ENCODE results near the gene NTSR1. TPM values are rescaled to one million over a fixed set of nuclear protein-coding genes. Genes with fewer than 3 reads are reported as not detected.

The NTSR1 gene
- total and polyA plus RNA-seq, 2 of the 8 experiments (the other 6 are each of a cell fraction or from before 2014, with no cell fraction given), result 0.53 to 0.89 TPM

DNA sequence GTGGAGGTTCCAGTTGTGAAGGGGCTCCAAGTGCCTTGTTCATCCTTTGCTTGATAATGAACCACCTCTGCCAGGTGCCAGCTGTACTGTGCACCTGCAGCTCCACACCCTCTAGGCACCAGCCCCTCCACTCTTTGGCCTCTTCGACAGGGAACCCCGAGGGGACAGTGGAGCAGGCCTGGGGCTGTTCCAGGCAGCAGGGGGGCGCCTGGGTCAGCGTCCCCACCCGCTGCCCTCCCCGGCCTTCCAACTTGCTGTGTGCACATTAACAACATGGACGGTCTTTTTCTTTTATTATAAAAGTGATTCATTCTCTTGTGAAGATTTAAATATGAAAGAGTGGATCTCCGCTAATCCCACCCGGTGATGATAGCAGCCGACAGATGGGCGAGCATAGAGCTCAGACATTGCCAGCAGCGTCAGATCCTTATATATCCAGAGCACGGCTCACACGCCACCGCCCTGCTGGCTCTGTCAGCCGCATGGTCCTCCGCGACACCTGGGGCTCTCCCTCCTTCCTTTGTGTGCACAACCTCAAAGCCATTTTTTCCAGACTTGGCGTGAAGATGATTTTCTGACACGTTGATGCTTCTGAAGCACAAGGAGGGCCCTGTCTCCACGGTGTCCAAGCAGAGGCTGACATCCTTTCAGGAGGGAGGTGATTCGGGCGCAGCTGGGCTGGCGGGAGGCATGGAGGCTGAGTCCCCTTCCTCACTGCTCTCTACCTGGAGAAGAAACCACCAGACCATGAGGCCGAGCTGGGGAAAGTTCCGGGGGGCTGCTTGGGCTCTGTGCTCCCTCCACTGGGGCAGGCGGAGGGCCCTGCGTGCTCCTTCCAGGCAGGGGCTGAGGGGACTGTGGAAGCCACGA, 65.4 kb downstream of the NTSR1 start:
- no peak overlapping the region for H3K27ac ChIP-seq (ENCODE audit: low read depth, low read length)
- TF ChIP-seq HDAC2 (IDR thresholded peaks at IDR 0.05; ENCODE audit: borderline replicate concordance in 1 of 2, low read depth in 2 of 2, low read length in 2 of 2), result no peak
- TF ChIP-seq KDM1A (IDR thresholded peaks at IDR 0.05; ENCODE audit: borderline replicate concordance, low read length), result no peak
- TF ChIP-seq KDM4A (IDR thresholded peaks at IDR 0.05; ENCODE audit: low read depth, low read length, severe bottlenecking), result no peak
- no peak for TF ChIP-seq EP300 (IDR thresholded peaks at IDR 0.05; ENCODE audit: borderline replicate concordance in 1 of 2, low read depth in 2 of 2, low read length in 2 of 2)
- TF ChIP-seq ZNF274 (IDR thresholded peaks at IDR 0.05; ENCODE audit: borderline replicate concordance, extremely low read depth, low read length), result no peak
- TF ChIP-seq RNF2 (IDR thresholded peaks at IDR 0.05; ENCODE audit: borderline replicate concordance, low read depth, low read length, missing control alignments, poor library complexity, severe bottlenecking), result no peak
- no peak overlapping the region for H3K9ac ChIP-seq (replicated peaks in 1 of 4; ENCODE audit: extremely low read depth in 1 of 4, low read depth in 3 of 4, low read length in 3 of 4)
- no peak overlapping the region for H3K4me3 ChIP-seq (ENCODE audit: extremely low read depth in 1 of 4, insufficient read depth in 2 of 4, low read depth in 3 of 4, low read length in 4 of 4)
- H3K23me2 ChIP-seq (ENCODE audit: low read depth, low read length), result no peaks in the 10 kb centered on the region
- CTCF ChIA-PET (ENCODE audit: partially characterized antibody), result interaction anchor here (0.9 to 3.1 kb wide), 4 partner anchors 8 to 41 kb away, joined by 3 to 12 read pairs (median 4); no protein-coding TSS in a partner anchor
- peaks cover under 1% of the 10 kb centered on the region; the same call in 1 of the 2 replicates for H3K79me1 ChIP-seq (ENCODE audit: low read depth, low read length)
- no peak overlapping the region for H3K14ac ChIP-seq (ENCODE audit: insufficient read length)
- DNase-seq (ENCODE audit: low read depth in 1 of 2, low spot score in 2 of 2) (no peak), FAIRE-seq (no peak)
- H3K27me3 ChIP-seq (replicated peaks in 1 of 4; ENCODE audit: control insufficient read depth in 3 of 4, extremely low read depth in 1 of 4, insufficient read depth in 3 of 4, low read length in 3 of 4), result no peaks in the 10 kb centered on the region
- H4K91ac ChIP-seq (replicated peaks; ENCODE audit: insufficient read length, low read length), result no peak overlapping the region
- H3K79me2 ChIP-seq (ENCODE audit: control insufficient read depth in 1 of 2, insufficient read depth in 2 of 2, low read length in 2 of 2), result no peaks in the 10 kb centered on the region
- H2BK20ac ChIP-seq (ENCODE audit: low read length), result no peak overlapping the region
- H4K5ac ChIP-seq (ENCODE audit: insufficient read length, low read depth, low read length), result no peak overlapping the region
- no peak overlapping the region for H3K4ac ChIP-seq (replicated peaks; ENCODE audit: insufficient read length, low read depth, low read length)
- H2BK5ac ChIP-seq (ENCODE audit: low read depth, low read length), result no peak overlapping the region
- peaks cover 0 to 2% of the 10 kb centered on the region in 2 experiments for H4K20me1 ChIP-seq (replicated peaks in 1 of 2; ENCODE audit: control insufficient read depth in 1 of 2, insufficient read depth in 2 of 2, low read length in 2 of 2)
- H2BK120ac ChIP-seq (replicated peaks; ENCODE audit: low read depth, low read length), result no peak overlapping the region
- H3K56ac ChIP-seq (replicated peaks; ENCODE audit: insufficient read length, low read depth, low read length), result no peak overlapping the region
- H2AFZ ChIP-seq (ENCODE audit: low read length), result no peak overlapping the region
- H3K9me3 ChIP-seq (ENCODE audit: insufficient read depth in 2 of 2, low read depth in 1 of 2, low read length in 1 of 2), result no peaks in the 10 kb centered on the region
- H3K4me2 ChIP-seq (ENCODE audit: insufficient read depth in 1 of 2, low read depth in 2 of 2, low read length in 2 of 2), result no peak overlapping the region
- no peaks in the 10 kb centered on the region for H3K36me3 ChIP-seq (ENCODE audit: control insufficient read depth in 2 of 4, insufficient read depth in 4 of 4, low read length in 3 of 4)
- no peak overlapping the region for H2AK5ac ChIP-seq (ENCODE audit: low read depth, low read length)
- no peak overlapping the region for H3K23ac ChIP-seq (ENCODE audit: insufficient read length)
- H2BK15ac ChIP-seq (ENCODE audit: low read length), result no peak overlapping the region
- no peak overlapping the region for H3K18ac ChIP-seq (ENCODE audit: extremely low read depth, low read length)
- 92% methylated on average over 29 of the region's 29 CpGs; no CpG with 5 or more reads in 1 of the 2 experiments for WGBS, 2 experiments (ENCODE audit: extremely low coverage in 1 of 2, insufficient coverage in 1 of 2, insufficient read length in 1 of 2, insufficient replicate concordance in 2 of 2, low coverage in 1 of 2, low lambda C conversion rate in 2 of 2, missing lambda C conversion rate in 1 of 2)
- H2BK12ac ChIP-seq (ENCODE audit: low read depth, low read length), result peak overlapping the region; percentile 50; the same call in 1 of the 2 replicates
- POLR2A ChIA-PET (ENCODE audit: partially characterized antibody), result no interaction called here
- H3K4me1 ChIP-seq (replicated peaks in 1 of 4; ENCODE audit: control insufficient read depth in 3 of 4, insufficient read depth in 4 of 4, low read length in 3 of 4), result peaks cover 0 to 12% (median 4%) of the 10 kb centered on the region in 4 experiments; a peak in 4 of 7 replicates
- H4K8ac ChIP-seq (ENCODE audit: extremely low read depth, insufficient read depth, low read length), result no peak overlapping the region
